ENCODE results near the gene KRTAP10-9. TPM values are rescaled to one million over a fixed set of nuclear protein-coding genes. Genes with fewer than 3 reads are reported as not detected.
A peak's percentile ranks its signal among the peaks of the same experiment; 100 is the strongest.
"Not testable (repeated sequence)": the region's sequence is repeated elsewhere in the genome, so short reads cannot be mapped to it uniquely, and the experiment has no call there.

The KRTAP10-9 gene
- total RNA-seq, 2 donors from 2014 or later: not detected

GRCh38 chr21:44593598-44594405 is 33.1 kb upstream of the KRTAP10-9 start:
- ATAC-seq (peak; percentile 18 to 45), DNase-seq (no peak)
- intact Hi-C loops (cut with DNase I): no loop called here

- intact Hi-C loops (cut with DNase I): no loop called here
- no peak for DNase-seq
- ATAC-seq: no peak
These were observed 32.4 kb upstream of the KRTAP10-9 start for GRCh38 chr21:44594406-44594916.

- no peak for DNase-seq
- intact Hi-C loops (cut with DNase I): no loop called here
- ATAC-seq: no peak
These were observed 31.4 kb upstream of the KRTAP10-9 start for GRCh38 chr21:44595524-44595923.

GRCh38 chr21:44596068-44596725 is 30.7 kb upstream of the KRTAP10-9 start:
- DNase-seq (no peak), ATAC-seq (no peak)
- intact Hi-C loops (cut with DNase I): no loop called here

- intact Hi-C loops (cut with DNase I): no loop called here
- no peak for ATAC-seq
- DNase-seq: no peak
These were observed 28.8 kb upstream of the KRTAP10-9 start for GRCh38 chr21:44598061-44598460.

GRCh38 chr21:44599264-44600029 is 27.4 kb upstream of the KRTAP10-9 start:
- no peak for DNase-seq
- ATAC-seq: no peak
- intact Hi-C loops (cut with DNase I): no loop called here

GRCh38 chr21:44600118-44600978 is 26.5 kb upstream of the KRTAP10-9 start, which contains the start of gene KRTAP10-7:
Gene KRTAP10-7, plus strand, starts transcription at chr21:44600597. Its CDS starts 25 bp downstream, at chr21:44600622.
- intact Hi-C loops (cut with DNase I); DNase-seq; ATAC-seq: not testable (repeated sequence)

GRCh38 chr21:44601091-44601490 is 25.8 kb upstream of the KRTAP10-9 start:
- intact Hi-C loops (cut with DNase I); ATAC-seq; DNase-seq: not testable (repeated sequence)

- DNase-seq: no peak
- intact Hi-C loops (cut with DNase I): no loop called here
- no peak for ATAC-seq
These were observed 25.1 kb upstream of the KRTAP10-9 start for GRCh38 chr21:44601596-44602462.

- ATAC-seq (no peak), DNase-seq (no peak)
- intact Hi-C loops (cut with DNase I): no loop called here
These were observed 24.4 kb upstream of the KRTAP10-9 start for GRCh38 chr21:44602463-44602850.

GRCh38 chr21:44603109-44603875 is 23.6 kb upstream of the KRTAP10-9 start:
- DNase-seq (no peak), ATAC-seq (no peak)
- intact Hi-C loops (cut with DNase I): no loop called here

GRCh38 chr21:44603911-44604310 is 23.0 kb upstream of the KRTAP10-9 start:
- intact Hi-C loops (cut with DNase I): no loop called here
- ATAC-seq (no peak), DNase-seq (no peak)

GRCh38 chr21:44606495-44606894 is 20.4 kb upstream of the KRTAP10-9 start:
- ATAC-seq (no peak), DNase-seq (no peak)
- intact Hi-C loops (cut with DNase I): no loop called here

GRCh38 chr21:44609193-44609592 is 17.7 kb upstream of the KRTAP10-9 start:
- DNase-seq (no peak), ATAC-seq (no peak)
- intact Hi-C loops (cut with DNase I): no loop called here

GRCh38 chr21:44610157-44610843 is 16.6 kb upstream of the KRTAP10-9 start:
- DNase-seq; intact Hi-C loops (cut with DNase I): not testable (repeated sequence)

GRCh38 chr21:44611551-44611950 is 15.3 kb upstream of the KRTAP10-9 start:
- no peak for ATAC-seq
- intact Hi-C loops (cut with DNase I): no loop called here
- DNase-seq: no peak

More at GRCh38 chr21:44610157-44610843, 16.6 kb upstream of the KRTAP10-9 start:
- not testable (repeated sequence) for ATAC-seq
